Upper lobe of left lung (tissue), 6 donors: Measurements from ENCODE around the gene BTBD9. TPM values are rescaled to one million over a fixed set of nuclear protein-coding genes. Genes with fewer than 3 reads are reported as not detected.

Experiments
- ATAC-seq, 2 donors: fragments of 200-7000 bp; cut with Tn5 transposase; one replicate each; pipeline ENCODE4 v1.9.1; 2022; ENCODE audit warnings: mild to moderate bottlenecking in 2 of 2, moderate library complexity in 2 of 2; ENCODE audit not compliant: low FRiP score in 2 of 2
- DNase-seq, 2 donors: peaks; one replicate each; pipeline ENCODE4 v3.0.0-alpha.2; 2019 to 2020
- H3K27ac ChIP-seq, 4 donors: fragments of 200-600 bp; sonication (generic); one replicate each; pipeline ENCODE4 v1.5.1; 2016 to 2019
- H3K27me3 ChIP-seq, 4 donors: fragments of 200-600 bp; sonication (generic); one replicate each; pipeline ENCODE4 v1.5.1; 2017 to 2019
- H3K36me3 ChIP-seq, 4 donors: fragments of 200-600 bp; sonication (generic); one replicate each; pipeline ENCODE4 v1.5.1; 2016 to 2019
- H3K4me1 ChIP-seq, 4 donors: fragments of 200-600 bp; sonication (generic); one replicate each; pipeline ENCODE4 v1.5.1; 2018 to 2019
- H3K4me3 ChIP-seq, 4 donors: fragments of 200-600 bp; sonication (generic); one replicate each; pipeline ENCODE4 v1.5.1; 2017 to 2019; ENCODE audit warnings: mild to moderate bottlenecking in 2 of 4, moderate library complexity in 1 of 4
- H3K9me3 ChIP-seq, 4 donors: fragments of 200-600 bp; sonication (generic); one replicate each; pipeline ENCODE4 v1.5.1; 2018 to 2019
- CTCF ChIP-seq, 6 experiments: fragments of 450-650 bp in 4 of 6; fragments of 200-600 bp in 2 of 6; sonication (generic) in 2 of 6; IDR thresholded peaks; one replicate each; pipeline ENCODE4 v1.5.1; 2016 to 2019; ENCODE audit warnings: antibody characterized with exemption in 6 of 6
- EP300 ChIP-seq, 4 donors: sonication (generic); formaldehyde crosslinking; IDR thresholded peaks; one replicate each; pipeline ENCODE4 v1.5.1; 2017; ENCODE audit warnings: antibody characterized with exemption in 4 of 4, control low read depth in 2 of 4
- POLR2A ChIP-seq, 4 donors: fragments of 450-650 bp; IDR thresholded peaks; one replicate each; pipeline ENCODE4 v1.5.1; 2016 to 2017; ENCODE audit warnings: antibody characterized with exemption in 4 of 4, mild to moderate bottlenecking in 2 of 4
- POLR2AphosphoS5 ChIP-seq, 2 donors: sonication (generic); formaldehyde crosslinking; IDR thresholded peaks; one replicate each; pipeline ENCODE4 v1.5.1; 2017; ENCODE audit warnings: antibody characterized with exemption in 2 of 2
- WGBS, 2 donors: methylation state at CpG; one replicate each; pipeline ENCODE4 v1.1.5; 2017 to 2018; 5-methylcytosine and 5-hydroxymethylcytosine counted together
- total RNA-seq, 6 donors: library from RNA; depleted of rRNA in 4 of 6; stranded (reverse); fragments of >200 nt in 4 of 6; gene quantifications; one replicate each; pipeline versions ENCODE4 v1.1.0 to v1.2.1, GENCODE V29; 2016 to 2021
- donor health status: DM: no; HTN: no; CAD: no; lungs with moderate emphysema.
- donor health status: DM: no; HTN: yes; CAD: no; lungs with severe emphysema.

BTBD9 gene
- total RNA-seq, 6 donors from 2014 or later, result 18.2 to 60.8 (median 44.9) TPM

DNA sequence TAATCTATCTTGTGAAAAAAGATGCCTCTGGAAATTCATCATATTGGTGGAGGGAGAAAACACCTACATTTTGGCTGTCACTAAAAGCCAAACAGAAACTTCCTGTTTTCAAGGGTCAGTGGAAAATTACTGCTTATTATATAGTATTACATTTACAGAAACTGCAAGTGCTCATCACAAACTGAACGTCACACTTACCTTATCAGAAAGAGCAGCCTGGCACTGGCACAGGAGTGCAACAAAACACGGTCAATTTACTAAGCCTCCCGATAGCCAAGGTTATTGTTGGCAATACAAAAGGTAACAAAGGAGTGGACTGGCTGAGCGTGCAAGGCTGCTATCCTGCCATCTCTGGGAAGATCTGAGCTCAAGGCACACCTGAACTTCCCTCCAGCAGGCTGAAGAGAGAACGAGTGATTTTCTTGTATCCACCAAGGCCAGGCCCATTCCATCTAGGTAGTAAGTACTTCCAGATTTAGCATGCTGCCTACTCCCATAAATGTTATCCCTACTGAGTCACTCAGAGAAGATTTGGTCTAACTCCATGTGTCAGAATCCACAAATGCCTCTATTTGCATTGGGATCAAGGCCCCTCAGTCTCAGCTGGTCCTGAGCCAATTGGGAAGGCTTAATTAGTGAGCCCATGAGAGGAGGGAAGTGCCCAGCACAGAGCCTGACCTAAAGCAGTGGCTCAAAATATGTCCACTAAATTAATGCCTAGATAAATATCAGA, 399.8 kb downstream of the BTBD9 start:
- Histone ChIP-seq H3K4me1 (no peaks in the 10 kb centered on the region), H3K36me3 (no peaks in the 10 kb centered on the region), H3K4me3 (no peak overlapping the region), H3K9me3 (no peaks in the 10 kb centered on the region), H3K27me3 (no peaks in the 10 kb centered on the region), H3K27ac (no peak overlapping the region)
- no peak for ATAC-seq
- WGBS, 2 donors, result 63 to 77% methylated on average over 4 to 5 of the region's 5 CpGs
- DNase-seq, result no peak
- TF ChIP-seq CTCF (IDR thresholded peaks at IDR 0.05), result no peak
- TF ChIP-seq EP300 (IDR thresholded peaks at IDR 0.05), result no peak
- no peak for TF ChIP-seq POLR2A (IDR thresholded peaks at IDR 0.05)
- TF ChIP-seq POLR2AphosphoS5 (IDR thresholded peaks at IDR 0.05), result no peak

GRCh38 chr6:38236631-38237030, 403.1 kb downstream of the BTBD9 start:
- TF ChIP-seq EP300 (IDR thresholded peaks at IDR 0.05) (no peak), CTCF (IDR thresholded peaks at IDR 0.05) (no peak), POLR2AphosphoS5 (IDR thresholded peaks at IDR 0.05) (no peak), POLR2A (IDR thresholded peaks at IDR 0.05) (no peak)
- 96 to 100% methylated on average over 1 of the region's 1 CpG for WGBS, 2 donors
- ATAC-seq, result no peak

GRCh38 chr6:38234934-38235682, 404.6 kb downstream of the BTBD9 start:
- ATAC-seq, result no peak
- TF ChIP-seq EP300 (IDR thresholded peaks at IDR 0.05), result no peak

More at GRCh38 chr6:38236631-38237030, 403.1 kb downstream of the BTBD9 start:
- no peak for DNase-seq
- Histone ChIP-seq H3K4me3 (no peak overlapping the region), H3K27ac (no peak overlapping the region), H3K27me3 (no peaks in the 10 kb centered on the region), H3K36me3 (no peaks in the 10 kb centered on the region), H3K4me1 (no peaks in the 10 kb centered on the region), H3K9me3 (no peaks in the 10 kb centered on the region)

GRCh38 chr6:38234141-38234540, 405.6 kb downstream of the BTBD9 start:
- no peaks in the 10 kb centered on the region for H3K9me3 ChIP-seq
- no peak overlapping the region for H3K27ac ChIP-seq
- no peaks in the 10 kb centered on the region for H3K4me1 ChIP-seq
- 68 to 83% methylated on average over 2 of the region's 2 CpGs for WGBS, 2 donors
- TF ChIP-seq EP300 (IDR thresholded peaks at IDR 0.05) (no peak), CTCF (IDR thresholded peaks at IDR 0.05) (no peak), POLR2AphosphoS5 (IDR thresholded peaks at IDR 0.05) (no peak), POLR2A (IDR thresholded peaks at IDR 0.05) (no peak)
- DNase-seq (no peak), ATAC-seq (no peak)
- H3K4me3 ChIP-seq, result no peak overlapping the region
- no peaks in the 10 kb centered on the region for H3K27me3 ChIP-seq
- H3K36me3 ChIP-seq, result no peaks in the 10 kb centered on the region

More at GRCh38 chr6:38234934-38235682, 404.6 kb downstream of the BTBD9 start:
- Histone ChIP-seq H3K27ac (no peak overlapping the region), H3K4me1 (no peaks in the 10 kb centered on the region), H3K4me3 (no peak overlapping the region), H3K36me3 (no peaks in the 10 kb centered on the region), H3K9me3 (no peaks in the 10 kb centered on the region), H3K27me3 (no peaks in the 10 kb centered on the region)
- no peak for DNase-seq
- WGBS, 2 donors, result 86 to 87% methylated on average over 4 of the region's 4 CpGs

DNA sequence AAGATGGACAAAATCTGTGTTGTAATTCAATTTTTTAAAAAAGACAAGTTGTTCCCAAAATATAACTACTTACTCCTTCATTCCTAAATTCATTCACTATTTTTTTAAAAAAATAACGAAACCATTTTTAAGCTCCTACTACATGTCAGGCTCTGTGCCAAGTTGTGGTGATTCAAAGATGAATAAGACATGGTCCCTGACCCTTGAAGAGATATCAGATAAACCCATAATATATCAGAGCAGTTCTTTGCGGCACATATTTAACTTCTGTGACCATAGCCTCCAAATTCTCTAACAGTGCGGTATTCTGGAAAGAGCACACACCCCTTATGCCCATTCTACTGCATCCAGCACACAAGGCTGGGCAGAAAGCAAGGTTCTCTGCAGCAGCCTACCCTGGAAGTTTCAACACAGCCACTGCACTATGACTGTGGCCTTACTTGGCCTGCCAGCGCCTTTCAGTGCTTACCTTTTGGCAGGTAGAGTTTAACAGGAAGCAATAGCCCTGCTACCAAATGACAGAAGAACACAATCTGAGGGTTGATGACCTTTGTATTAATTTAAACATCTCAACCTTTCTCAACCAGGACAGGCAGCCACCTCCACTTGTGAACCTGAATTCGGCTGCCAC, 406.5 kb downstream of the BTBD9 start:
- TF ChIP-seq EP300 (IDR thresholded peaks at IDR 0.05), result no peak
- TF ChIP-seq POLR2A (IDR thresholded peaks at IDR 0.05), result no peak
- no peak for TF ChIP-seq CTCF (IDR thresholded peaks at IDR 0.05)
- no peak for TF ChIP-seq POLR2AphosphoS5 (IDR thresholded peaks at IDR 0.05)
- H3K9me3 ChIP-seq, result no peaks in the 10 kb centered on the region
- no peaks in the 10 kb centered on the region for H3K27me3 ChIP-seq
- no peak overlapping the region for H3K4me3 ChIP-seq
- ATAC-seq, result no peak
- H3K4me1 ChIP-seq, result no peaks in the 10 kb centered on the region
- H3K36me3 ChIP-seq, result no peaks in the 10 kb centered on the region
- 88 to 93% methylated on average over 5 of the region's 5 CpGs for WGBS, 2 donors
- H3K27ac ChIP-seq, result no peak overlapping the region
- no peak for DNase-seq
